ENCODE results near the gene SS18L1.

SS18L1 gene

DNA sequence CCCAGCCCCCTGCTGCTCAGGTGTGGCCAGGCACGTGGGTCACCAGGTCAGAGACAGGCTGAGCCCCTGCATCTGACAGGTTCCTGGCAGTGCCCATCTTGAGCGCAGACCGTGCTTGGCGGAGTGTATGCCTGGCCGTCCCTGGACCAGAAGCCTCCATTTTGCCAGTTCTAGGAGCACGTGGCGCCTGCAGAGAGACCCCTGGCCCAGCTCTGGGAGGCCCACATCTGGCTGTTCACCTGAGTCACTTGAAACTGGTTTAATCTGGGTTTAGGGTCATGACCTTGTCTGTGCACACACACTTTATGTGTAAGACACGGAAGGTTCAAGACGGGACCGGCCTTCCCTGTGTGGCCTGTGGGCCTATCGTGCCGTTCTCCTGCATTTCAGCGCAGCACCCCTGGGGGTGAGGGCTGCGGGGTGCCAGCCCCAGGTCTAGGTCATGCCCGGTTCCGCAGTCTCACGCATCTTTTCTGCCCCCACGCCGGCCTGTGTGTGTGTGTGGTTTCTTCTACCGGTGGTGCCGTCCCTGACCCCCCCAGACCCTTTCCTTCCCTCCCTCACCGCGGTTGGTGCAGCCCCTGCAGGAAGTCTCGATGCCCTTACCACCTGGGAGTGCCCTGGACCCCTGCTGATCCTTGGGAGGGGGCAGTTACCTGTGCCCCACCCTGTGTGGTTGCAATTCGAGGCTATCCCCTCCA is 14.0 kb downstream of the SS18L1 start:
- no peak for FAIRE-seq

DNA sequence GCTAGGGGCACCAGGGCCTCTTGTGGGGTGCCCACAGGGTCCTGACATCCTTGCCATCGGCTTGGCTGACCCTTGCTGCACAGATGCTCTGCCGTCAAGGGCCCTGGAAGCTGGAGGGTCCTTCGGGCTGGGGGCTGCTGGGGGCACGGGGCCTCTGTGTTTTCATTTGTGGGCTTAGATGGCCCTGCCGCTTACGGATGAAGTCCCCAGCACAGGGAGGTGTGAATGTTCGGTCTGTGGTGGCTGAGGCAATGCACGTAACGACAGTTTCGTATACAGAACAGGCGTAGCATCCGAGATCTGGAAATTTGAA is 14.5 kb downstream of the SS18L1 start:
- no peak for FAIRE-seq

DNA sequence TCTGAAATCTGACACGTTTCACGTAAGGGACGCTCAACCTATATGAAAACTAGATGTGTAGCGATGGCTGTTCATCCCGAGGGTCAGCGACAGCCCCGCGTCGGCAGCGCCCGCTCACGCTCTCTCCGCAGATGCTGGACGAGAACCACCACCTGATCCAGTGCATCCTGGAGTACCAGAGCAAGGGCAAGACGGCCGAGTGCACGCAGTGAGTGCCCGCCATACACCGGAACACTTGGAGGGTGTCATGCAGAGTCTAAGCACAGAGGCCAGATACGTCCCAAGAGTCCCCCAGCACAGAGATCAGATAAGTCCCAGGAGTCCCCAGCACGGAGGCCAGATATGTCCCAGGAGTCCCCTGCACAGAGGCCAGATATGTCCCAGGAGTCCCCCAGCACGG is 15.0 kb downstream of the SS18L1 start:
- FAIRE-seq, result no peak

DNA sequence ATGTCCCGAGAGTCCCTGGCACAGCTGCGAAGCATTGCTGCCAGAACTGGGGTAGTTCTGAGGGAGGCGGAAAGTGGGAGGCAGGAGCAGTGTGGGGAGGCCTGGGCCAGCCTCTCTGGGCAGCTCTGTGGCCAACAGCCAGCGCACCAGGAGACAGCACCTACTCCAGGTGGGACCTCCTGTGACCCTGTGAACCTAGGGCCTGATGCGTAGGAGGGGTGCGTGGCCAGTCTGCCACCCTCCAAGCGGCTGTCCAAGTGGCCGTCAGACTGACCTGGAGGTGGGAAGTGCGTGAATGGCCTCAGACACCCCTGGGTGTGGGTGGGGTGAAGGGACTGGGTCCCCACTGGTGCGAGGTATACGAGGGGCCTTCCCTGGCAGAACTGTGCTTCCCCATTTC is 15.5 kb downstream of the SS18L1 start:
- FAIRE-seq, result no peak

- no peak for FAIRE-seq
Measured at GRCh38 chr20:62159839-62160238, 16.3 kb downstream of the SS18L1 start.

DNA sequence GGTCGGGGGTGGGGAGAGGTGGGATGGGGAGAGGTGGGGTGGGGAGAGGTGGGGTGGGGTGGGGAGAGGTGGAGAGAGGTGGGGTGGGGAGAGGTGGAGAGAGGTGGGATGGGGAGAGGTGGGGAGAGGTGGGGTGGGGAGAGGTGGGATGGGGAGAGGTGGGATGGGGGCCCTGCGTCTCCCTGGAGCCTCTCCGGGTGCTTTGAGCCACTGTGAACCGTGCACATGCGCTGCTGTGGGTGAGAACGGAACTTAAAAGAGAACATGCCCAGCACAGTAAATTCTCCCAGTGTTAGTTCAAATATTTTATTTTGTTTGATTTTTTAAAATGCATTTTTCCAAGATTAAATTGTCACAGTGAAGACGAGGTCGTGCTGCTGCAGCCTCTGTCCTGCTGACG is 16.7 kb downstream of the SS18L1 start:
- no peak for FAIRE-seq

DNA sequence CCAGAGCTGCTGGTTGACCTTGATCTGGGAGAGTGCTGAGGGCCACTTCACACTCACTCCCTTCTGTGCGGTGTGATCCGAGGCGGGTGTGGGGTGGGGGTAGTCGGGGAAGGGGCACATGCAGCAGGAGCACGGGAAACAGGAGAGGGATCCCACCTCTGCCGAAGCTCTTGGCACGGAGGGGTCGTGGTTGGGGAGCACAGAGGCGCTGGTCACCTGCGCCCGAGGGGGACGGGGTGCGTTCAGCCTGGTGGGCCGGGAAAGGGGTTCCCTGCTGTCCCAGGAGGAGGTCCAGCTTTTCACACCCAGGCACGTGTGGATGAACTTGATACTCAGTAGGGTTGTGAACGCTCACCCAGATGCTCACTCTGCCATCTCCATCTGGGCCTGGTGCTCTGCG is 17.3 kb downstream of the SS18L1 start:
- FAIRE-seq, result no peak

DNA sequence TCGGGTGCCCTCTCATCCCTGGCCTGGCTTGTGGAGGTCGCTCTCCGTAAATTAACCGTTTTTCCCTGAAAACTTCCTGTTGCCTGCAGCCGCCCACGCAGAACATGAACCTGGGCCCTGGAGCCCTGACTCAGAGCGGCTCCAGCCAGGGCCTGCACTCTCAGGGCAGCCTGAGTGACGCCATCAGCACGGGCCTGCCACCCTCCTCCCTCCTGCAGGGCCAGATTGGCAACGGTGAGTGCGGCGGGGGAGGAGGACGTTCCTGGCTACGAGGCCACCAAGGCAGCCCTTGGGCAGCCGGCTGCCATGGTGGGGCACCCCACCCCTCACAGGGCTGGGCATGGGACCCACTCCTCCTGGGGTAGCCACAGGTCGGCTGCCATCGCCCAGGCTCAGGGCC is 17.8 kb downstream of the SS18L1 start:
- no peak for FAIRE-seq

DNA sequence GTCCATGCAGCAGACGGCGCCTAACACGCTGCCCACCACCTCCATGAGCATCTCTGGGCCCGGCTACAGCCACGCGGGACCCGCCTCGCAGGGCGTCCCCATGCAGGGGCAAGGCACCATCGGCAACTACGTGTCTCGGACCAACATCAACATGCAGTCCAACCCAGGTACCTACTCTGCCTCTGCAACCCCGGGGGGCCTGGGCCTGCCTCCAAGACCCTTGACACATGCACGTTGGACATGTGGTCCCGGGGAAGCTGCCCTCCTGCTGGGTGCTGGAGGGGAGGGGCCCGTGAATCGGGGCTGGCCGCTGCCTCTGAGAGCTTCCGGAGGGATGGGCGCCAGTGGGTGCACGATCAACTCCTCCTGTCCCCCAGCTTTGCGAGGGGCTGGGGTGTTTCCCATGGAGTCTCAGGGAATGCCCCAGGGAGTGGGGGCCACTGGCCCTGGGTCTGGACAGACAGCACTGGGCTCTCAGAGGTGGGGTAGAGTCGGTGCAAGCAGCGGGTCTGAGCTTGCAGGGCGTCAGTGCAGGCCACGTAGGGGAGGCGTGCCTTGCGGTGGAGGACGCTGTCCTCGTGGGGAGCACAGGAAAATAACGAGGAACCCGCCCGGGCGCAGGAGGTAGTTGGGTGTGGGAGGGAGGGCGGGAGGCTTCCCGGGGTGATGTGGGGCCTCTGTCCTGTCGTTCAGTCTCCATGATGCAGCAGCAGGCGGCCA is 19.4 kb downstream of the SS18L1 start:
- FAIRE-seq, result no peak

DNA sequence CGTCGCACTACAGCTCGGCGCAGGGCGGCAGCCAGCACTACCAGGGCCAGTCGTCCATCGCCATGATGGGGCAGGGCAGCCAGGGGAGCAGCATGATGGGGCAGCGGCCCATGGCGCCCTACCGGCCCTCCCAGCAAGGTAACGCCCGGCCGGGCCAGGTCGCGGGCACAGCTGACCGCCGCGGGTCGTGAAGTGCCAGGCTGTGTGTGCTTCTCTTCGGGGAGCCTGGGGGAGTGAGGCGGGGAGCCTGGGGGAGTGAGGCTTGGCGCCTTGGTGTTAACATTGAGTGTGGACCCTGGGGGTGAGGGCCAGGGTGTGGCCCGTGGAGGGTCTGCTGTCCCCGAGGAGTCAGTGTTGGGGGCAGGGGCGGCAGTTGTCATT is 19.9 kb downstream of the SS18L1 start:
- no peak for FAIRE-seq

- FAIRE-seq, result no peak
Measured at GRCh38 chr20:62163986-62164762, 20.6 kb downstream of the SS18L1 start.

GRCh38 chr20:62164879-62165761 is 21.6 kb downstream of the SS18L1 start:
- FAIRE-seq, result no peak

GRCh38 chr20:62165762-62166399 is 22.3 kb downstream of the SS18L1 start:
- FAIRE-seq, result no peak

DNA sequence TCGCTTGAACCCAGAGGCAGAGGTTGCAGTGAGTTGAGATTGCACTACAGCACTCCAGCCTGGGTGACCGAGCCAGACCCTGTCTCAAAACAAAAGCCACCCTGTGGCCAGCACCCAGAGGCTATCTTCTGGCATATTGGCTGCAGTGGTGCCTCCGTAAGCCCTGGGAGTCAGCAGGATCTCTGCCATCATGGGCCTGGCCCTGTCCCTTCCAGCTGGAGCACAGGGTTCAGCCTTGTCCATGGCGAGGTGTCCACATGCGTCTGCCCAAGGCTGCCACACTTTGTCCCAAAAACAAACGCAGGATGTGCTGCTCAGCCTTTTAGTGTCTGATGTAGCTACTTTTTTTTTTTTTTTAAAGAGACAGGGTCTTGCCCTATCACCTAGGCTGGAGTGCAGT is 23.9 kb downstream of the SS18L1 start:
- no peak for FAIRE-seq

GRCh38 chr20:62168061-62168460 is 24.5 kb downstream of the SS18L1 start:
- FAIRE-seq, result no peak

- FAIRE-seq, result no peak
Measured at GRCh38 chr20:62168890-62169435, 25.4 kb downstream of the SS18L1 start.

- no peak for FAIRE-seq
Measured at GRCh38 chr20:62170536-62170935, 27.0 kb downstream of the SS18L1 start.

DNA sequence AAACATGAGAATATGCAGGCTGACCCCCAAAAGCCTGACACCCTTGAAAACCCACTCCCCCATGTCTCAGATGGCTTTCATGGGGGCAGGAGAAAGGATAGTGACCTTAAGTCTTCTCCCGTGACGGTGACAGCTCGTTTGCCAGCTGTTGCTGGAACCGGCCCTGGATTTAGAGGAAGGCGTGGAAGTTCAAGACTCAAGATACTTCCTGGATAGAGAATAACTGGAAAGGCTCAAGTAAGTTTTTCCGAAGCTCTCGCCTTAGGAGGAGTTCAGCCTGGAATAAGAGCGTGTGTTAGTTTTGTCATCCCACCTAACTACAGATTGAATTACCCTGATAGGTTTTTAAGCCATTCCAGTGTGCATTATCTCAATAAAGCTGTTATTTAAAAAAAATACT is 27.7 kb downstream of the SS18L1 start:
- FAIRE-seq, result no peak

- FAIRE-seq, result no peak
Measured at GRCh38 chr20:62172666-62173065, 29.1 kb downstream of the SS18L1 start.

DNA sequence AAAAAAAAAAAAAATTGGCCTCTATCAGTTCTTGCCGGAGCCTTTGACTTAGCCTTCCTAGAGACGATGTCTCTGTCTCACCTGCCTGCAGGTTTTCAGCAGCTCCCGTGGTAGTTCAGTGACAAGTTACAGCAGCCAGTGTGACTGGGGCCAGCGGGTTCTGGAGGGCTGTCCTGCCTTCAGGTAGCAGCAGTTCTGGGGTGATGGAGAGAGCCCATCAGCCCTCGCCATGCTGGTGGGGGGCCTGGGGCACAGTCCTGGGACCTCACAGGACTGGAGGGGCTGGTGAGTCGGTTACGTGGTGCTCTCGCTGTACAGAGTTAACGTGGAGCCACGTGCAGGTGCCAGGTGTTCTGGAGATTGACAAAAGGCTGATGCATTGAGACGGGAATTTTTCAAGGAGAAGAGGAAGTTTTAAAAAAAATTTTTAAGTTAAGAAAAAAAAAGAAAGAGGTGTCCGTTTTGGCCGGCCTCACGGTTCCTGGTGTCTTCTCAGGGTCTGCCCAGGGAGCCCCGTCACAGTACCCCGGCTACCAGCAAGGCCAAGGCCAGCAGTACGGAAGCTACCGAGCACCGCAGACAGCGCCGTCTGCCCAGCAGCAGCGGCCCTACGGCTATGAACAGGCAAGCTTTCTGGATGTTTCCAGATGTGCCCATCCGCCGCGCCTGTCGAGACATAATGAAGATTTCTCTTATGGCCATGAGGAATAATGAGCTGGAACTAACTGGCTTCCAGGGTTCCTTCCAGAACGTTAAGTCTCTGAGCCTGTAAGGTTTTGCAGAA is 30.6 kb downstream of the SS18L1 start:
- no peak for FAIRE-seq

- FAIRE-seq, result no peak
Measured at GRCh38 chr20:62174870-62175624, 31.5 kb downstream of the SS18L1 start.
